SK-N-SH (cell line): Measurements from ENCODE around the gene THSD7B.

Experiments used
- FOXM1 ChIP-seq: IDR thresholded peaks from 2 replicates; pipeline ENCODE4 v1.4.0; 2012; ENCODE audit warnings: low read depth, mild to moderate bottlenecking
- POLR2AphosphoS5 ChIP-seq: IDR thresholded peaks from 2 replicates; pipeline ENCODE4 v1.6.1; 2012; ENCODE audit warnings: low read depth, low read length
- RXRA ChIP-seq: IDR thresholded peaks from 2 replicates; pipeline ENCODE4 v1.4.0; 2012; ENCODE audit warnings: low read depth, mild to moderate bottlenecking, borderline replicate concordance
- SIN3A ChIP-seq: IDR thresholded peaks from 2 replicates; pipeline ENCODE4 v1.6.1; 2012; ENCODE audit warnings: low read depth, mild to moderate bottlenecking, low read length, moderate library complexity, borderline replicate concordance
- SMC3 ChIP-seq: IDR thresholded peaks from 2 replicates; pipeline ENCODE4 v1.6.1; 2012; ENCODE audit warnings: low read depth, low read length, improper control_type of control experiment
- TF ChIP-seq, protein P1 (sequence below): fragments of 200-600 bp; sonication (generic); IDR thresholded peaks from 2 replicates; pipeline ENCODE4 v1.6.1; 2017; ENCODE audit warnings: antibody characterized with exemption, mild to moderate bottlenecking, moderate library complexity
- TF ChIP-seq, protein P2 (sequence below): IDR thresholded peaks from 2 replicates; pipeline ENCODE4 v1.4.0; 2012; ENCODE audit warnings: low read depth, borderline replicate concordance

DNA sequence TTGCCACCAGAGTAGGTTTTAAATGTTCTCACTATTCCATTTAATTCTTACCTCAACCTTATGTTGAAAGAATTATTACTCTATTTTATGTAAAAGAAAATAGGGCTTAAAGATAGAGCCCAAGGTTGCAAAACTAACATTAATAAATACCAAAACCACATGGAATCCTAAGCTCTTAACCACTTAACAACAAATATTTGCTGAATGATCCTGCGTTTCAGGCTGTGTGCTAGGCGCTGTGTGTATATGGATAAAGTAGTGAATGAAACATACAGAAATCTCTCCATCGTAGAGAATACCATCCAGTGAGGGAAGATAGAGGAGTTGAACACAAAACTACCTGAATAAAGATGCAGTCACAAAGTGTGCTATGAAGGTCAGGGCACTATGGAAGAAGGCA is 485.1 kb downstream of the THSD7B start:
- TF ChIP-seq, protein P1, sequence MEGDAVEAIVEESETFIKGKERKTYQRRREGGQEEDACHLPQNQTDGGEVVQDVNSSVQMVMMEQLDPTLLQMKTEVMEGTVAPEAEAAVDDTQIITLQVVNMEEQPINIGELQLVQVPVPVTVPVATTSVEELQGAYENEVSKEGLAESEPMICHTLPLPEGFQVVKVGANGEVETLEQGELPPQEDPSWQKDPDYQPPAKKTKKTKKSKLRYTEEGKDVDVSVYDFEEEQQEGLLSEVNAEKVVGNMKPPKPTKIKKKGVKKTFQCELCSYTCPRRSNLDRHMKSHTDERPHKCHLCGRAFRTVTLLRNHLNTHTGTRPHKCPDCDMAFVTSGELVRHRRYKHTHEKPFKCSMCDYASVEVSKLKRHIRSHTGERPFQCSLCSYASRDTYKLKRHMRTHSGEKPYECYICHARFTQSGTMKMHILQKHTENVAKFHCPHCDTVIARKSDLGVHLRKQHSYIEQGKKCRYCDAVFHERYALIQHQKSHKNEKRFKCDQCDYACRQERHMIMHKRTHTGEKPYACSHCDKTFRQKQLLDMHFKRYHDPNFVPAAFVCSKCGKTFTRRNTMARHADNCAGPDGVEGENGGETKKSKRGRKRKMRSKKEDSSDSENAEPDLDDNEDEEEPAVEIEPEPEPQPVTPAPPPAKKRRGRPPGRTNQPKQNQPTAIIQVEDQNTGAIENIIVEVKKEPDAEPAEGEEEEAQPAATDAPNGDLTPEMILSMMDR, result no peak
- TF ChIP-seq, protein P2, sequence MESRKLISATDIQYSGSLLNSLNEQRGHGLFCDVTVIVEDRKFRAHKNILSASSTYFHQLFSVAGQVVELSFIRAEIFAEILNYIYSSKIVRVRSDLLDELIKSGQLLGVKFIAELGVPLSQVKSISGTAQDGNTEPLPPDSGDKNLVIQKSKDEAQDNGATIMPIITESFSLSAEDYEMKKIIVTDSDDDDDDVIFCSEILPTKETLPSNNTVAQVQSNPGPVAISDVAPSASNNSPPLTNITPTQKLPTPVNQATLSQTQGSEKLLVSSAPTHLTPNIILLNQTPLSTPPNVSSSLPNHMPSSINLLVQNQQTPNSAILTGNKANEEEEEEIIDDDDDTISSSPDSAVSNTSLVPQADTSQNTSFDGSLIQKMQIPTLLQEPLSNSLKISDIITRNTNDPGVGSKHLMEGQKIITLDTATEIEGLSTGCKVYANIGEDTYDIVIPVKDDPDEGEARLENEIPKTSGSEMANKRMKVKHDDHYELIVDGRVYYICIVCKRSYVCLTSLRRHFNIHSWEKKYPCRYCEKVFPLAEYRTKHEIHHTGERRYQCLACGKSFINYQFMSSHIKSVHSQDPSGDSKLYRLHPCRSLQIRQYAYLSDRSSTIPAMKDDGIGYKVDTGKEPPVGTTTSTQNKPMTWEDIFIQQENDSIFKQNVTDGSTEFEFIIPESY, result no peak
- no peak for TF ChIP-seq POLR2AphosphoS5
- TF ChIP-seq RXRA, result no peak
- TF ChIP-seq FOXM1, result no peak
- no peak for TF ChIP-seq SIN3A
- no peak for TF ChIP-seq SMC3
